ENCODE data around the gene RAB27A.
A peak's percentile ranks its signal among the peaks of the same experiment; 100 is the strongest.

RAB27A gene

GRCh38 chr15:55221090-55222011 is 68.3 kb downstream of the RAB27A start:
- no peak for DNase-seq

GRCh38 chr15:55220606-55221005 is 69.0 kb downstream of the RAB27A start:
- no peak for DNase-seq

GRCh38 chr15:55218056-55218455 is 71.6 kb downstream of the RAB27A start:
- DNase-seq, result no peak

- DNase-seq, result no peak
Measured at GRCh38 chr15:55204464-55204863, 85.1 kb downstream of the RAB27A start.

- no peak for DNase-seq
Measured at GRCh38 chr15:55202206-55202605, 87.4 kb downstream of the RAB27A start.

GRCh38 chr15:55198706-55199105 is 90.9 kb downstream of the RAB27A start:
- DNase-seq, result no peak

GRCh38 chr15:55197719-55198118 is 91.9 kb downstream of the RAB27A start:
- DNase-seq, result no peak

- DNase-seq, result no peak
Measured at GRCh38 chr15:55197362-55197705, 92.3 kb downstream of the RAB27A start.

- DNase-seq, result peak; percentile 95 to 96
Measured at GRCh38 chr15:55196458-55197361, 92.9 kb downstream of the RAB27A start, which contains the start of gene RSL24D1. Gene RSL24D1 (minus strand): TSS chr15:55196941. CDS start chr15:55196890, 51 bp downstream.

GRCh38 chr15:55195996-55196395 is 93.6 kb downstream of the RAB27A start:
- DNase-seq, result no peak

- DNase-seq, result no peak
Measured at GRCh38 chr15:55194256-55194655, 95.4 kb downstream of the RAB27A start.

GRCh38 chr15:55186331-55186730 is 103.3 kb downstream of the RAB27A start:
- no peak for DNase-seq

- no peak for DNase-seq
Measured at GRCh38 chr15:55183679-55184078, 105.9 kb downstream of the RAB27A start.

- no peak for DNase-seq
Measured at GRCh38 chr15:55179141-55179540, 110.5 kb downstream of the RAB27A start.

- DNase-seq, result no peak
Measured at GRCh38 chr15:55170361-55170760, 119.3 kb downstream of the RAB27A start.

GRCh38 chr15:55168350-55168974 is 121.2 kb downstream of the RAB27A start:
- DNase-seq, result peak; percentile 26 to 32

- no peak for DNase-seq
Measured at GRCh38 chr15:55164284-55164683, 125.3 kb downstream of the RAB27A start.

Measured in activated CD4-positive, alpha-beta T cell treated with anti-CD3 and anti-CD28 coated beads, Interleukin-2, amount 50 U/mL, for 4 hours (primary cell).